NB4 (cell line): ENCODE data around the gene C15orf39.

ENCODE experiments used
- DNase-seq: peaks from one replicate; pipeline ENCODE4 v3.0.0; 2010; ENCODE audit warnings: low read depth
- H3K4me3 ChIP-seq: one replicate; pipeline ENCODE4 v1.5.1; 2011; ENCODE audit warnings: mild to moderate bottlenecking, low read depth, low read length, moderate library complexity
- MAX ChIP-seq: IDR thresholded peaks from 2 replicates; pipeline ENCODE4 v1.6.1; 2011; ENCODE audit warnings: low read depth, low read length
- MYC ChIP-seq: IDR thresholded peaks from 2 replicates; pipeline ENCODE4 v1.6.1; 2011; ENCODE audit warnings: low read depth, low read length
- POLR2A ChIP-seq: IDR thresholded peaks from 2 replicates; pipeline ENCODE4 v1.6.1; 2011; ENCODE audit warnings: mild to moderate bottlenecking; ENCODE audit not compliant: insufficient read length; ENCODE audit errors: extremely low read depth
- TF ChIP-seq, protein P1 (sequence below): IDR thresholded peaks from one replicate; pipeline ENCODE4 v1.5.1; 2012; ENCODE audit warnings: low read depth, low read length

Gene C15orf39

DNA sequence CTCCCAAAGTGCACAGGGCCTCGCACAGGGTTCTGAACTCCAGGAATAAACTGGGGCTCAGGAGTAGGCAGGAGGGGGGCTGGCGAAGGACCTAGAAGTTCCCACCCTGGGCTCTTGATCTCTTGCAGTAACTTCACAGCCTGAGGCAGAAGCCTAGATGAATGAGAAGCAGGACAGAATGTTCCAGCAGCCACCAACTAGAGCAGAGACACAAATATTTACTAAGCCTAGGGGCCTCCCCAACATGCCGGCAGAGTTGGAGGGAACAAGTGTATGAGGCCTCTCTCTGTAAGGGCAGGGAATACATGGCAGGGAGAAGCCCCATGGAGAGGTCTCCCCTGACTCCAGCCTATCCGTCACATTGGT is 25.3 kb upstream of the C15orf39 start:
- H3K4me3 ChIP-seq: no peak overlapping the region
- no peak for DNase-seq
- TF ChIP-seq POLR2A (no peak), MYC (no peak), MAX (no peak)
- TF ChIP-seq, protein P1, sequence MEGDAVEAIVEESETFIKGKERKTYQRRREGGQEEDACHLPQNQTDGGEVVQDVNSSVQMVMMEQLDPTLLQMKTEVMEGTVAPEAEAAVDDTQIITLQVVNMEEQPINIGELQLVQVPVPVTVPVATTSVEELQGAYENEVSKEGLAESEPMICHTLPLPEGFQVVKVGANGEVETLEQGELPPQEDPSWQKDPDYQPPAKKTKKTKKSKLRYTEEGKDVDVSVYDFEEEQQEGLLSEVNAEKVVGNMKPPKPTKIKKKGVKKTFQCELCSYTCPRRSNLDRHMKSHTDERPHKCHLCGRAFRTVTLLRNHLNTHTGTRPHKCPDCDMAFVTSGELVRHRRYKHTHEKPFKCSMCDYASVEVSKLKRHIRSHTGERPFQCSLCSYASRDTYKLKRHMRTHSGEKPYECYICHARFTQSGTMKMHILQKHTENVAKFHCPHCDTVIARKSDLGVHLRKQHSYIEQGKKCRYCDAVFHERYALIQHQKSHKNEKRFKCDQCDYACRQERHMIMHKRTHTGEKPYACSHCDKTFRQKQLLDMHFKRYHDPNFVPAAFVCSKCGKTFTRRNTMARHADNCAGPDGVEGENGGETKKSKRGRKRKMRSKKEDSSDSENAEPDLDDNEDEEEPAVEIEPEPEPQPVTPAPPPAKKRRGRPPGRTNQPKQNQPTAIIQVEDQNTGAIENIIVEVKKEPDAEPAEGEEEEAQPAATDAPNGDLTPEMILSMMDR: no peak

- peak; percentile 62 for DNase-seq
- TF ChIP-seq MYC (no peak), POLR2A (no peak), MAX (no peak)
Measured at GRCh38 chr15:75177360-75178071, 24.2 kb upstream of the C15orf39 start.

GRCh38 chr15:75178171-75178937 is 23.3 kb upstream of the C15orf39 start:
- TF ChIP-seq MAX: no peak
- TF ChIP-seq MYC: no peak
- peak; percentile 34 for TF ChIP-seq POLR2A
- TF ChIP-seq, protein P1: peak; percentile 11
- peak overlapping the region; percentile 26 for H3K4me3 ChIP-seq
- peak; percentile 97 for DNase-seq

More at GRCh38 chr15:75177360-75178071, 24.2 kb upstream of the C15orf39 start:
- H3K4me3 ChIP-seq: no peak overlapping the region

- no peak for DNase-seq
- TF ChIP-seq, protein P1: no peak
- TF ChIP-seq MAX (no peak), POLR2A (peak; percentile 4), MYC (0 out of 2 replicates have a peak, but pooled peaks have one; percentile 18)
- H3K4me3 ChIP-seq: peak overlapping the region; percentile 26
Measured at GRCh38 chr15:75178938-75179745, 22.5 kb upstream of the C15orf39 start.

DNA sequence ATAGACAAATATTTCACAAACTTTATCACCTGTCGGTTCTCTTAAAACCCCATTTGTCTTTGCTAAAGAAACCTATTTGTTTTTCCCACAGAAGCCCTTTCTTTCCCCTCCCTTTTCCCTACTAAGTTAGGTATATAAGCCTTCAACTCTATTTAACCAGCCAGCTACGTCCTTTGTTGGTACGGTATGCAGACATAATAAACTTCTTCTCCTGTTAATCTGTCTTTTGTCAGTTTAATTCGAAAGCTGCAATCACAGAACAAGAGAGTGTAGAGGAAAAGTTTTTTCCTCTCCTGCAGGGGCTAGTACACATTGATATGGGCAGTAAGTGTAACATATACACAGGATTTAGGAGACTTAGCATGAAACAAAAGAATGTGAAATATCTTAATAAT is 21.9 kb upstream of the C15orf39 start:
- no peak overlapping the region for H3K4me3 ChIP-seq
- no peak for TF ChIP-seq MYC
- DNase-seq: no peak

DNA sequence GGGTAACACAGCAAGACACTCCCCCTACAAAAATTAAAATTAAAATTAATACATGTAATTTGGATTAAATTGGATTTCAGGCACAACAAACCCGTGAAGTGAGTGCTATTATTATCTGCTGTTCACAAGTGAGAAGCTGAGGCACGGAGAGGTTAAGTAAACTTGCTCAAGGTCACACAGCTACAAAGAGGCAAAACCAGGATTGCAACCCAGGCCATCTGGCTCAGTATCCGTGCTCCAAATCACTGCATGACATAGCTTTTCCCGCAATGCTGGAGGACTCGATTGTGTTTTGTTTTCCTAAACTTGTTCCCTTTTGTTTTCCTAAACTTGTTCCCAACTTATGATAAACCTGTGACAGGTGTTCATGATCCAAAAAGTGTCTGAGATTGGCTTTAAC is 19.9 kb upstream of the C15orf39 start:
- no peak for DNase-seq
- TF ChIP-seq, protein P1: no peak
- no peak for TF ChIP-seq MYC
- no peak for TF ChIP-seq POLR2A
- no peak for TF ChIP-seq MAX
- no peak overlapping the region for H3K4me3 ChIP-seq
